H7 (cell line): ENCODE data around the gene LDLR. TPM values are rescaled to one million over a fixed set of nuclear protein-coding genes. Genes with fewer than 3 reads are reported as not detected.
"Not testable (repeated sequence)": the region's sequence is repeated elsewhere in the genome, so short reads cannot be mapped to it uniquely, and the experiment has no call there.

Experiments
- DNase-seq: peaks from one replicate; pipeline ENCODE4 v3.0.0; 2012
- H3K27me3 ChIP-seq: 2 replicates; pipeline ENCODE4 v1.6.0; 2011; ENCODE audit warnings: mild to moderate bottlenecking, low read length; ENCODE audit not compliant: control insufficient read depth, insufficient read depth
- H3K36me3 ChIP-seq: replicated peaks from 2 replicates; pipeline ENCODE4 v1.5.1; 2011; ENCODE audit warnings: low read length; ENCODE audit not compliant: control insufficient read depth, insufficient read depth
- H3K4me3 ChIP-seq: 2 replicates; pipeline ENCODE4 v1.5.1; 2011; ENCODE audit warnings: low read depth, mild to moderate bottlenecking, control low read depth, low read length, moderate library complexity; ENCODE audit not compliant: insufficient read depth
- total RNA-seq: library from RNA; depleted of rRNA; stranded (reverse); fragments of >200 nt; shearing (Covaris generic); gene quantifications from 2 replicates; pipeline ENCODE4 v1.2.3, GENCODE V29; 2014

LDLR gene
- total RNA-seq, 1 experiment from 2014 or later, result 144 TPM

- Histone ChIP-seq H3K27me3 (no peaks in the 10 kb centered on the region), H3K36me3 (peaks cover 57% of the 10 kb centered on the region), H3K4me3 (no peak overlapping the region)
- peak; percentile 92 for DNase-seq
Measured at GRCh38 chr19:11130824-11131455, 41.7 kb downstream of the LDLR start.

DNA sequence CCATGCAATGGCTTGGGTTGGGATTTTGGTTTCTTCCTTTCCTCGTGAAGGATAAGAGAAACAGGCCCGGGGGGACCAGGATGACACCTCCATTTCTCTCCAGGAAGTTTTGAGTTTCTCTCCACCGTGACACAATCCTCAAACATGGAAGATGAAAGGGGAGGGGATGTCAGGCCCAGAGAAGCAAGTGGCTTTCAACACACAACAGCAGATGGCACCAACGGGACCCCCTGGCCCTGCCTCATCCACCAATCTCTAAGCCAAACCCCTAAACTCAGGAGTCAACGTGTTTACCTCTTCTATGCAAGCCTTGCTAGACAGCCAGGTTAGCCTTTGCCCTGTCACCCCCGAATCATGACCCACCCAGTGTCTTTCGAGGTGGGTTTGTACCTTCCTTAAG, 42.2 kb downstream of the LDLR start:
- DNase-seq, result peak; percentile 29
- no peak overlapping the region for H3K4me3 ChIP-seq
- no peaks in the 10 kb centered on the region for H3K27me3 ChIP-seq
- H3K36me3 ChIP-seq, result peaks cover 52% of the 10 kb centered on the region

DNA sequence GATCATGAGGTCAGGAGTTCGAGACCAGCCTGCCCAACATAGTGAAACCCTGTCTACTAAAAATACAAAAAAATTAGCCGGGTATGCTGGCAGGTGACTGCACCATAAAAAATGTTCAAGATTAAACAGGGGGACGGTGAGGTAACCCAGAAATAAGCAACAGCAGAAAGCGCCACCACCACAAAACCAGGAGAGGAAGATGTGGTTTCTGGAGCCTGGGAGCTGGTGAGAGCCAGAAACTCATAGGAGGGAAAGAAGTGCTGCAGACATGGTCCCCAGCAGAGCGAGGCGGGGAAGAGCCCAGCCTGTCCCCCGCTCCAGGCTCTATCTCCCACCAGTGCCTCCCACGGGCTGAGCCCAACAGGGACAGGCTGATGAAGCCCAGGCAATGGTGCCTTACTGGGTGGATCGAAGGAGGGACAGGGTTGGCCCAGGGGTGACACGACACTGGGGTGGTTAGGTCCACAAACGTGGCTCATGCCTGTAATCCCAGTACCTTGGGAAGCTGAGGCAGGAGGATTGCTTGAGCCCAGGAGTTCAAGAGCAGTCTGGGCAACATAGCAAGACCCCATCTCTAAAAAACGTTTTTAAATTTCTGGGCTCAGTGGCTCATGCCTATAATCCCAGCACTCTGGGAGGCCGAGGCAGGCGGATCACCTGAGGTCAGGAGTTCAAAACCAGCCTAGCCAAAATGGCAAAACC, 47.3 kb downstream of the LDLR start:
- no peak overlapping the region for H3K4me3 ChIP-seq
- DNase-seq, result peak; percentile 50
- no peaks in the 10 kb centered on the region for H3K27me3 ChIP-seq
- H3K36me3 ChIP-seq, result peaks cover 13% of the 10 kb centered on the region

DNA sequence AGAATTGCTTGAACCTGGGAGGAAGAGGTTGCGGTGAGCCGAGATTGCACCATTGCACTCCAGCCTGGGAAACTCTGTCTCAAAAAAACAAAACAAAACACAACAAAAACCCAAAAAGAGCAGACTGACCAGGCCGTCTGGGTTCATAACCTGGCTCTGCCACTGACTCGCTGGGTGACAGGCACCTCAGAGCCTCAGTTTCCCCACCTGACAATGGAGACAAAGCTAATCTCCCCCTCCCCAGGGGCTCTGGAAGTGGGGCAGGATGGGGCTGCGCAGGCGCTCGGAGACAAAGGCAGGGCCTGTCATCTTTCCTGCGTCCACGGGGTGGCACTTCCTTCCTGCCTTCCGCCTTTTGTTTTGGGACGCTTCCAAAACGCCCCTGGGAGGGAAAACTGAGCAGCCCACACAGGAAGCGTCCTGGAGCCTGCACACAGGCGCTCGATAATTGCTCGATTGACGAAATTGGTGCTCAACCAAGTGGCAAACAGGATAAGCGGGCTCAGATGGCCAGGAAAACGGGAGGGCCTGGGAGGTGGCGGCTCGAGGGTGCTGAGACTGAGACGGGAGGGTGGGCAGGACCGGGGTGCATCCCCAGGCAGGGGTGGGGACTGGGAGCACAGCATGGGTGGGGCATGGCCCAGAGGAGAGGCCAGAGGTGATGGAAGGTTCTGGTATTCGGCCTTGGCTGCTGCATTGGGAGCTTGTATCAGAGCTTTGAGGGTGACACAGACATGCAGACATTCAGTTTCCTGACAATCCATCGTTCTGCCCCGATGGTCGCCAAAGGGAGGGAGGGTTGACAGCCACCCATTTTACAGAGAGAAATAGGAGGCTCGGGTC, 48.5 kb downstream of the LDLR start:
- H3K27me3 ChIP-seq, result no peaks in the 10 kb centered on the region
- peak overlapping the region; percentile 40 for H3K4me3 ChIP-seq
- peaks cover 4% of the 10 kb centered on the region for H3K36me3 ChIP-seq
- peak; percentile 94 for DNase-seq

GRCh38 chr19:11138601-11139300, 49.5 kb downstream of the LDLR start:
- Histone ChIP-seq H3K27me3 (no peaks in the 10 kb centered on the region), H3K36me3 (no peaks in the 10 kb centered on the region), H3K4me3 (no peak overlapping the region)
- DNase-seq, result peak; percentile 82

GRCh38 chr19:11140023-11140538, 50.8 kb downstream of the LDLR start:
- not testable (repeated sequence) for H3K4me3 ChIP-seq, H3K27me3 ChIP-seq, DNase-seq, H3K36me3 ChIP-seq

GRCh38 chr19:11140896-11141295, 51.6 kb downstream of the LDLR start:
- no peak for DNase-seq
- Histone ChIP-seq H3K4me3 (no peak overlapping the region), H3K36me3 (peaks cover 8% of the 10 kb centered on the region), H3K27me3 (no peaks in the 10 kb centered on the region)

DNA sequence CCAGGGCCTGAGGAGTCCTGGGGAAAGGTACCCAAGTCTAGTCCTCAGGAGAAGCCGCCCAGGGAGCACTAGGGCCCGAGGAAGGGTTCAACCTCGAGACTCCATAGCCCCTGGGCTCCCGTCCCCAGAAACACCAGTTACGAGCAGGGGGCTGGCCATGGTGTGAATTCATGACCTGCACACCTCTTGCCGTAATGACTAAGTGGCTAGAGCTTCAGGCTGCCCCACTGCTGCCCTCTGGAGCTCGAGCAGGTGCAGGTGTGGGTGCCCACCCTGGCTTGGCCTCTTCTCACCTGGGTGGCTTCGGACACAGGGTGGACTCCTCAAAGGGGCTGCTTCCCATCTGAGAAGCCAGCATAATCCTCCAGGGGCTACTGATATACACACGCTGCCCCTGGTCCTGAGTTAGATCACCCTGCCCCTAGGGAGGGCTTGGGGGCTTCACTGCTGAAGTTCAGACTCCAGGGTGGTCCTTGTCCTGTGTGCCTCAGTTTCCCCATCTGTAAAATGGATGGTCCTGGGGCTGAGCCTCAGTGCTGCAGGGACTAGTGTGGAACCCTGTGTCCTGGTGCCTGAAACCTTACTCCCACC, 52.8 kb downstream of the LDLR start:
- peaks cover 11% of the 10 kb centered on the region for H3K36me3 ChIP-seq
- H3K27me3 ChIP-seq, result no peaks in the 10 kb centered on the region
- DNase-seq, result peak; percentile 56
- no peak overlapping the region for H3K4me3 ChIP-seq

DNA sequence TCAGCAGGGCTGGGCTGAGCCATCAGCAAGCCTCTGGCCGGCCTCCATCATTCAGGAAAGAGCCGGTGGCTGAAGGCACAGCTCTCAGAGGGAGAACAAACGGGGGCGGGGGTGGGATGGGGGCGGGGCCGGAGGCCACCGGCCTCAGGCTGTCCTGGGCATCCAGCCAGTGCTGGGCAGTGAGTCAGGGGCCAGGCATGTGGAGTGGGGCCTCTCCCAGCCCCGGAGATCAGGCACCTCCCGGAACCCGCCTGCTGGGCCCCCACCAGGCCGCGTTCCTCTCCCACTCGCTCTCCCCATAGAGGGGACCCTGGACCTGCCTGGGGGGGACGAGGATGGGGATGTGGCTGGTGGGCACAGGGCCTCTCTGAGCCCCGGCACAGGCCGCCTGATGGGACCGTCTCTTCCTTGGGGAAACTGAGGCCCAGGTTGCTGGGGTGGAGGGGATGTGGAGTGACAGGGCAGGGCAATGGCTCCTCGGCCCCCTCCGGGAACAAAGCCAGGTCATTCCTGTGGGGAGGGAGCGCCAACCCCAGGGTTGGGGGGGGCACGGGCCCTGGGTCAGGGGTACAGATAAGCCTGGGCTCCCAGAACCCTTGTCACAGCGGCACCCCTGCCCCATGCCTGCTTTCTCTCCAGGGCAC, 53.4 kb downstream of the LDLR start:
- peaks cover 11% of the 10 kb centered on the region for H3K36me3 ChIP-seq
- peak; percentile 92 for DNase-seq
- 0 out of 2 replicates have a peak overlapping the region, but pooled peaks have one; percentile 5 for H3K4me3 ChIP-seq
- no peaks in the 10 kb centered on the region for H3K27me3 ChIP-seq

DNA sequence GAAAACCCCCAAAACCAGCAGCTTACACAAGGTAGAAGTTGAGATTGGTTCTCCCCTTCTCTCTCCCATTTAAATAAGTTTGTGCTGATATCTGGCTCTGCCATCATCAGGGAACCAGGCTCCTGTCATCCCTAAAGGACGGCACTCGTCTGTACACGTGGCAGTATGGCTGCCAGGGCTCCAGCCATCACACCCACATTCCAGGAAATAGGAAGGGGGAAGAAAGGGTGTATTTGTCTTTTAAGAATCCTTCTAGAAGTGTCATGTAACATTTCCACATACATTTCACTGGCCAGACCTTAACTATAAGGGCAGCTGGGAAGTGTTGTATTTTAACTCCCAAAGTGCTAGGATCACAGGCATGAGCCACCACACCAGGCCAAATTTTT, 56.3 kb downstream of the LDLR start:
- Histone ChIP-seq H3K36me3 (peaks cover 14% of the 10 kb centered on the region), H3K27me3 (no peaks in the 10 kb centered on the region), H3K4me3 (no peak overlapping the region)
- no peak for DNase-seq

- Histone ChIP-seq H3K36me3 (peaks cover 15% of the 10 kb centered on the region), H3K27me3 (no peaks in the 10 kb centered on the region), H3K4me3 (no peak overlapping the region)
- no peak for DNase-seq
Measured at GRCh38 chr19:11148001-11148400, 58.7 kb downstream of the LDLR start.

- Histone ChIP-seq H3K36me3 (peaks cover 4% of the 10 kb centered on the region), H3K4me3 (no peak overlapping the region), H3K27me3 (no peaks in the 10 kb centered on the region)
- no peak for DNase-seq
Measured at GRCh38 chr19:11151181-11151580, 61.9 kb downstream of the LDLR start.

GRCh38 chr19:11152318-11153062, 63.2 kb downstream of the LDLR start:
- no peaks in the 10 kb centered on the region for H3K27me3 ChIP-seq
- DNase-seq, result no peak
- H3K36me3 ChIP-seq, result peaks cover 4% of the 10 kb centered on the region
- no peak overlapping the region for H3K4me3 ChIP-seq
